SK-N-SH (cell line): ENCODE measurements around the gene REC114. TPM values are rescaled to one million over a fixed set of nuclear protein-coding genes. Genes with fewer than 3 reads are reported as not detected.

Experiments used
- CTCF ChIA-PET: fragments of 300-600, 350-600 bp; formaldehyde crosslinking; extraction: SDS; loops from one replicate; lab custom pipeline; 2021; lab: Yijun Ruan, JAX
- POLR2A ChIA-PET: fragments of 350-600 bp; sonication (Branson Sonifier 250); formaldehyde crosslinking; extraction: SDS; loops from one replicate; lab custom pipeline; 2020; ENCODE audit warnings: antibody characterized with exemption, inconsistent platforms; lab: Yijun Ruan, JAX
- DNase-seq: peaks from one replicate; pipeline ENCODE4 v3.0.0; 2012
- H2AFZ ChIP-seq: fragments of 200-600 bp; sonication (generic); 2 replicates; pipeline ENCODE4 v1.8.1; 2016; ENCODE audit warnings: antibody characterized with exemption, mild to moderate bottlenecking, low read depth
- H3F3A ChIP-seq: fragments of 200-600 bp; sonication (generic); replicated peaks from 2 replicates; pipeline ENCODE3; 2016; ENCODE audit warnings: antibody characterized with exemption, mild to moderate bottlenecking; ENCODE audit not compliant: insufficient read depth
- H3K27ac ChIP-seq, 2 experiments: fragments of 200-500 bp in 1 of 2; fragments of 200-600 bp in 1 of 2; sonication (Bioruptor generic) in 1 of 2; sonication (generic), shearing (Covaris generic) in 1 of 2; 2 replicates each; pipeline versions ENCODE4 v1.5.1 to v1.6.1; 2014 to 2016; ENCODE audit warnings: low read depth in 2 of 2, inconsistent platforms in 1 of 2, low read length in 1 of 2, mild to moderate bottlenecking in 1 of 2, mixed read lengths in 1 of 2
- H3K27me3 ChIP-seq: fragments of 200-600 bp; sonication (generic), shearing (Covaris generic); 2 replicates; pipeline ENCODE4 v1.6.1; 2016; ENCODE audit warnings: mixed run types; ENCODE audit not compliant: insufficient read depth
- H3K36me3 ChIP-seq, 2 experiments: fragments of 200-500 bp in 1 of 2; fragments of 200-600 bp in 1 of 2; sonication (Bioruptor generic) in 1 of 2; sonication (generic) in 1 of 2; replicated peaks in 1 of 2; 2 replicates each; pipeline versions ENCODE3 to v1.5.1; 2014 to 2016; ENCODE audit warnings: low read length in 1 of 2, mild to moderate bottlenecking in 1 of 2; ENCODE audit not compliant: insufficient read depth in 2 of 2, control insufficient read depth in 1 of 2
- H3K4me1 ChIP-seq, 2 experiments: fragments of 200-500 bp in 1 of 2; fragments of 200-600 bp in 1 of 2; sonication (Bioruptor generic) in 1 of 2; sonication (generic), shearing (Covaris generic) in 1 of 2; 2 replicates each; pipeline versions ENCODE4 v1.5.1 to v1.6.1; 2014 to 2016; ENCODE audit warnings: low read depth in 1 of 2, low read length in 1 of 2, mixed run types in 1 of 2; ENCODE audit not compliant: insufficient read depth in 2 of 2, control insufficient read depth in 1 of 2
- H3K4me2 ChIP-seq: fragments of 200-600 bp; sonication (generic), shearing (Covaris generic); 2 replicates; pipeline ENCODE4 v1.6.1; 2017; ENCODE audit warnings: mixed run types
- H3K4me3 ChIP-seq, 2 experiments: fragments of 200-500 bp in 1 of 2; fragments of 200-600 bp in 1 of 2; sonication (Bioruptor generic) in 1 of 2; sonication (generic), shearing (Covaris generic) in 1 of 2; 2 replicates each; pipeline versions ENCODE4 v1.5.1 to v1.8.1; 2014 to 2016; ENCODE audit warnings: low read depth in 2 of 2, inconsistent platforms in 1 of 2, low read length in 1 of 2, mild to moderate bottlenecking in 1 of 2, mixed read lengths in 1 of 2, moderate library complexity in 1 of 2
- H3K79me2 ChIP-seq: fragments of 200-600 bp; sonication (generic); 2 replicates; pipeline ENCODE4 v1.8.1; 2017; ENCODE audit warnings: mild to moderate bottlenecking; ENCODE audit not compliant: insufficient read depth
- H3K9ac ChIP-seq: fragments of 200-600 bp; sonication (generic); 2 replicates; pipeline ENCODE4 v1.6.1; 2017; ENCODE audit warnings: mixed run types
- H3K9me2 ChIP-seq: fragments of 200-600 bp; sonication (generic); 2 replicates; pipeline ENCODE4 v1.6.1; 2017; ENCODE audit warnings: mixed run types
- H3K9me3 ChIP-seq: fragments of 200-600 bp; sonication (generic); 2 replicates; pipeline ENCODE4 v1.6.1; 2017; ENCODE audit warnings: mixed run types, mild to moderate bottlenecking, moderate library complexity
- H4K20me1 ChIP-seq: fragments of 200-600 bp; sonication (generic); 2 replicates; pipeline ENCODE4 v1.6.1; 2017; ENCODE audit warnings: mild to moderate bottlenecking, mixed run types; ENCODE audit not compliant: insufficient read depth
- CHD2 ChIP-seq: fragments of 150-350 bp; IDR thresholded peaks from 2 replicates; pipeline ENCODE4 v1.6.1; 2018; ENCODE audit warnings: low read length; ENCODE audit not compliant: partially characterized antibody
- ELF1 ChIP-seq: IDR thresholded peaks from 2 replicates; pipeline ENCODE4 v1.4.0; 2012
- EP300 ChIP-seq, 2 experiments: IDR thresholded peaks; 2 replicates each; pipeline versions ENCODE4 v1.4.0 to v1.6.1; 2012; ENCODE audit warnings: borderline replicate concordance in 1 of 2, low read depth in 1 of 2, low read length in 1 of 2
- EZH2phosphoT487 ChIP-seq: fragments of 200-600 bp; sonication (generic); IDR thresholded peaks from 2 replicates; pipeline ENCODE4 v1.6.1; 2017; ENCODE audit warnings: low read depth, mixed run types, mild to moderate bottlenecking, antibody characterized with exemption, moderate library complexity, borderline replicate concordance
- FOXJ3 ChIP-seq: sonication (generic); formaldehyde crosslinking; IDR thresholded peaks from 2 replicates; pipeline ENCODE4 v1.5.1; 2020; ENCODE audit warnings: mild to moderate bottlenecking, missing genetic modification reagents
- GABPA ChIP-seq: IDR thresholded peaks from 2 replicates; pipeline ENCODE4 v1.4.0; 2012; ENCODE audit warnings: low read depth, mild to moderate bottlenecking
- GATA2 ChIP-seq: sonication (generic); formaldehyde crosslinking; IDR thresholded peaks from 2 replicates; pipeline ENCODE4 v1.5.0; 2020; ENCODE audit warnings: mild to moderate bottlenecking, missing genetic modification reagents
- NFIC ChIP-seq: IDR thresholded peaks from 2 replicates; pipeline ENCODE4 v1.4.0; 2012; ENCODE audit warnings: borderline replicate concordance
- NRF1 ChIP-seq: IDR thresholded peaks from 2 replicates; pipeline ENCODE4 v1.6.1; 2012; ENCODE audit warnings: low read depth, mild to moderate bottlenecking, low read length
- RCOR1 ChIP-seq: fragments of 150-350 bp; IDR thresholded peaks from 2 replicates; pipeline ENCODE4 v1.6.1; 2017; ENCODE audit warnings: antibody characterized with exemption, low read length
- REST ChIP-seq: IDR thresholded peaks from 2 replicates; pipeline ENCODE4 v1.6.1; 2012; ENCODE audit warnings: mild to moderate bottlenecking, low read depth, low read length, moderate library complexity
- RFX5 ChIP-seq: IDR thresholded peaks from 2 replicates; pipeline ENCODE4 v1.6.1; 2012; ENCODE audit warnings: mild to moderate bottlenecking, improper control_type of control experiment, low read length
- SMC3 ChIP-seq: IDR thresholded peaks from 2 replicates; pipeline ENCODE4 v1.6.1; 2012; ENCODE audit warnings: low read depth, low read length, improper control_type of control experiment
- TEAD4 ChIP-seq: IDR thresholded peaks from 2 replicates; pipeline ENCODE4 v1.4.0; 2012; ENCODE audit warnings: mild to moderate bottlenecking, borderline replicate concordance; ENCODE audit not compliant: insufficient read depth
- USF1 ChIP-seq: IDR thresholded peaks from 2 replicates; pipeline ENCODE4 v1.4.0; 2012; ENCODE audit warnings: low read depth, borderline replicate concordance
- YY1 ChIP-seq: IDR thresholded peaks from 2 replicates; pipeline ENCODE4 v1.4.0; 2012; ENCODE audit warnings: low read depth, mild to moderate bottlenecking
- WGBS: methylation state at CpG from one replicate; pipeline ENCODE4 v1.1.6; 2017; ENCODE audit warnings: low lambda C conversion rate; 5-methylcytosine and 5-hydroxymethylcytosine counted together
- polyA plus RNA-seq, 3 experiments: library from polyadenylated mRNA; depleted of rRNA; stranded (reverse); fragments of >200 nt; gene quantifications; 2 replicates each; pipeline ENCODE4 v1.2.3, GENCODE V29; 2012

Gene REC114
- polyA plus RNA-seq, 1 of the 3 experiments (the other 2 are of a cell fraction), result not detected

- ChIA-PET POLR2A (no interaction called here), CTCF (no interaction called here)
- H2AFZ ChIP-seq, result no peak overlapping the region
- WGBS, result 5% methylated on average over 1 of the region's 1 CpG
- no peak overlapping the region for H3K9ac ChIP-seq
- peaks cover 13% of the 10 kb centered on the region; the same call in 1 of the 2 replicates for H3K27me3 ChIP-seq
- H3K36me3 ChIP-seq, result no peaks in the 10 kb centered on the region
- no peaks in the 10 kb centered on the region for H3K79me2 ChIP-seq
- no peak overlapping the region for H3K27ac ChIP-seq
- H3K4me1 ChIP-seq, result no peaks in the 10 kb centered on the region
- H4K20me1 ChIP-seq, result no peaks in the 10 kb centered on the region
- DNase-seq, result no peak
- TF ChIP-seq FOXJ3 (no peak), YY1 (no peak), USF1 (no peak), REST (no peak), GATA2 (CRISPR knock-in tag) (no peak), SMC3 (no peak), NRF1 (no peak), NFIC (no peak), TEAD4 (no peak), RFX5 (no peak), EZH2phosphoT487 (no peak), GABPA (no peak), CHD2 (no peak), ELF1 (no peak), EP300 (IDR thresholded peaks at IDR 0.05; ENCODE audit: borderline replicate concordance in 1 of 2, low read depth in 1 of 2, low read length in 1 of 2) (no peak), RCOR1 (no peak)
- no peaks in the 10 kb centered on the region for H3F3A ChIP-seq
- H3K9me2 ChIP-seq, result no peaks in the 10 kb centered on the region
- H3K9me3 ChIP-seq, result no peaks in the 10 kb centered on the region
- no peak overlapping the region for H3K4me3 ChIP-seq
- H3K4me2 ChIP-seq, result no peak overlapping the region
These were observed 4.3 kb upstream of the REC114 start for GRCh38 chr15:73438651-73439050.
